ENCODE data around the gene ADORA1. TPM values are rescaled to one million over a fixed set of nuclear protein-coding genes. Genes with fewer than 3 reads are reported as not detected.

ADORA1 gene
- total and polyA plus RNA-seq, 2 donors (not counting 1 experiment from before 2014, with no cell fraction given), result not detected

DNA sequence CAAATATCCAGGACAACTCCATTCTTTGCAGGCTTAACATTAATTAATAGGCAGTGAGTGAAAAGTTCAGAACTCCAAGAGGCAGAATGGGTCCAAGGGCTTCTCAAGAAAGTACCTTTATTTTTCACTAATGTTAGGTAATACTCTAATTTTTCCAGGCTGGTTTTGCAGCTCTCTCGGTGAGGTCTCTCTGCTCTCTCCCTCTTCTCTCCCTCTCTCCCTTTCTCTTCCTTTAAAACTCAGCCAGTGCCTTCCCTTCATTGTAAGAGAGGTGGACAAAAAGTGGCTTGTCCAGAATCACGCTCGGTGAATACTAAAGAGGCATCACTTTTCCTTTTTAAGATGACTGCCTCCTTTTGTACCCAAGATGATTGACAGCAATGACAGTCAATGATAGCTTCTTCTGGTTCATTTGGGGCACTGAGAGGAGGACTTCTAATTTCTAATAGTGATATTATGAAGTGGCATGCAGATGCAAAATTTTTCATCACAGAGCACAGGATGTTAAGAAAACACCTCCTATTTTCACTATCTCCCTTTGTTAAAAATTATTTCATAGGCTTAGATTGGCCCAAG lies 60.3 kb downstream of the ADORA1 start:
- no peak for ATAC-seq (ENCODE audit: low read depth)
- CTCF ChIA-PET, result no interaction called here
- no peak overlapping the region for H2AFZ ChIP-seq (ENCODE audit: insufficient read depth, low read depth, low read length, poor library complexity, severe bottlenecking)

DNA sequence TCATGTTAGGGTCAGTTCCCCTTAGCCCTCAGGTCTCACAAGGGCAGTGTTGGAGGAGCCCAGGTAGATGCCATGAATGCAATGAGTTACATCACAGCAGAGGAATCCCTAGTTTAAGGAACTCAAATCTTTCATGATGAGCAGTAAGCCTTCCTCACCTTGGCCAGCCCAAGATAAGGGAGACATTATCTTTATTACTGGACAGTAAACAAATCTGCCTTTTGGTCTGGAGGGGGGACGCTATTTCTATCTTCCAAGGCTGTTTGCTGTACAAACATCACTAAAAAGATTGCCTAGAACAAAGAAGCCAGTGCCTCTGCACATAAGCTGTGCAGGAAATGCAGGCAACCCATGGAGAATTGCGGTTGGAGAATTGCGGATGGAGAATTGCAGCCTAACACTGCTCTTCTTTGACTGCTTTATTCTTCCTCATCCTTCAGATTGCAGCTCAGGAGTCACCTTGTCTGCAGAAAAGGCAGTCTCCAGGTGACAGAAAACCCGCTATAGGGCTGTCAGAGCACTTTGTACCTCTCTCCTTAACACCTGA lies 61.2 kb downstream of the ADORA1 start:
- DNase-seq (no peak), ATAC-seq (ENCODE audit: low read depth) (no peak)
- H3K27me3 ChIP-seq (replicated peaks in 1 of 4; ENCODE audit: control extremely low read depth in 1 of 4, control insufficient read depth in 3 of 4, insufficient read depth in 4 of 4, low read length in 3 of 4), result peaks cover 0 to 2% (median 0%) of the 10 kb centered on the region in 4 experiments
- intact Hi-C loops (cut with micrococcal nuclease), result no loop called here
- no peak overlapping the region for H3K4me2 ChIP-seq (replicated peaks; ENCODE audit: low read depth, low read length, poor library complexity, severe bottlenecking)
- 88% methylated on average over 2 of the region's 4 CpGs for WGBS (ENCODE audit: insufficient coverage)
- TF ChIP-seq EZH2 (IDR thresholded peaks at IDR 0.05; ENCODE audit: borderline replicate concordance, insufficient read depth, low read depth, low read length, poor library complexity, severe bottlenecking), result no peak
- TF ChIP-seq, protein P1, sequence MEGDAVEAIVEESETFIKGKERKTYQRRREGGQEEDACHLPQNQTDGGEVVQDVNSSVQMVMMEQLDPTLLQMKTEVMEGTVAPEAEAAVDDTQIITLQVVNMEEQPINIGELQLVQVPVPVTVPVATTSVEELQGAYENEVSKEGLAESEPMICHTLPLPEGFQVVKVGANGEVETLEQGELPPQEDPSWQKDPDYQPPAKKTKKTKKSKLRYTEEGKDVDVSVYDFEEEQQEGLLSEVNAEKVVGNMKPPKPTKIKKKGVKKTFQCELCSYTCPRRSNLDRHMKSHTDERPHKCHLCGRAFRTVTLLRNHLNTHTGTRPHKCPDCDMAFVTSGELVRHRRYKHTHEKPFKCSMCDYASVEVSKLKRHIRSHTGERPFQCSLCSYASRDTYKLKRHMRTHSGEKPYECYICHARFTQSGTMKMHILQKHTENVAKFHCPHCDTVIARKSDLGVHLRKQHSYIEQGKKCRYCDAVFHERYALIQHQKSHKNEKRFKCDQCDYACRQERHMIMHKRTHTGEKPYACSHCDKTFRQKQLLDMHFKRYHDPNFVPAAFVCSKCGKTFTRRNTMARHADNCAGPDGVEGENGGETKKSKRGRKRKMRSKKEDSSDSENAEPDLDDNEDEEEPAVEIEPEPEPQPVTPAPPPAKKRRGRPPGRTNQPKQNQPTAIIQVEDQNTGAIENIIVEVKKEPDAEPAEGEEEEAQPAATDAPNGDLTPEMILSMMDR (IDR thresholded peaks at IDR 0.05), result no peak
- CTCF ChIA-PET, result no interaction called here
- H3K79me2 ChIP-seq (ENCODE audit: control insufficient read depth, insufficient read depth, low read length), result no peaks in the 10 kb centered on the region
- no peak overlapping the region for H3K9ac ChIP-seq (ENCODE audit: low read length)
- H3K9me3 ChIP-seq (ENCODE audit: control extremely low read depth in 1 of 3, control insufficient read depth in 2 of 3, insufficient read depth in 1 of 3, low read length in 2 of 3), result peaks cover 0 to 3% (median 0%) of the 10 kb centered on the region in 3 donors
- H3K4me1 ChIP-seq (ENCODE audit: control insufficient read depth in 2 of 2, insufficient read depth in 2 of 2, low read length in 2 of 2), result no peaks in the 10 kb centered on the region
- Mint-ChIP-seq H3K4me1 (no peaks in the 10 kb centered on the region), H3K4me3 (no peak overlapping the region), H3K27me3 (peaks cover 25% of the 10 kb centered on the region), H3K27ac (no peak overlapping the region), H3K9me3 (ENCODE audit: insufficient read depth) (no peaks in the 10 kb centered on the region)
- no peaks in the 10 kb centered on the region for H4K20me1 ChIP-seq (ENCODE audit: control insufficient read depth, insufficient read depth, low read length, poor library complexity, severe bottlenecking)
- H3K27ac ChIP-seq (ENCODE audit: low read length in 2 of 2), result no peak overlapping the region
- H2AFZ ChIP-seq (ENCODE audit: insufficient read depth, low read depth, low read length, poor library complexity, severe bottlenecking), result no peak overlapping the region
- H3K4me3 ChIP-seq (ENCODE audit: control extremely low read depth in 1 of 5, extremely low read depth in 1 of 5, insufficient read depth in 1 of 5, low read depth in 2 of 5, low read length in 4 of 5), result no peak overlapping the region
- POLR2A ChIA-PET, result no interaction called here
- H3K36me3 ChIP-seq (replicated peaks in 1 of 2; ENCODE audit: control extremely low read depth in 1 of 2, control insufficient read depth in 1 of 2, extremely low read depth in 1 of 2, insufficient read depth in 2 of 2, low read length in 1 of 2), result no peaks in the 10 kb centered on the region

More for the DNA sequence above, 60.3 kb downstream of the ADORA1 start:
- Histone ChIP-seq H3K4me2 (replicated peaks; ENCODE audit: low read depth, low read length, poor library complexity, severe bottlenecking) (no peak overlapping the region), H3K4me1 (ENCODE audit: control insufficient read depth in 2 of 2, insufficient read depth in 2 of 2, low read length in 2 of 2) (no peaks in the 10 kb centered on the region), H3K9ac (ENCODE audit: low read length) (no peak overlapping the region), H3K4me3 (ENCODE audit: control extremely low read depth in 1 of 5, extremely low read depth in 1 of 5, insufficient read depth in 1 of 5, low read depth in 2 of 5, low read length in 4 of 5) (no peak overlapping the region), H3K36me3 (replicated peaks in 1 of 2; ENCODE audit: control extremely low read depth in 1 of 2, control insufficient read depth in 1 of 2, extremely low read depth in 1 of 2, insufficient read depth in 2 of 2, low read length in 1 of 2) (no peaks in the 10 kb centered on the region), H3K27me3 (replicated peaks in 1 of 4; ENCODE audit: control extremely low read depth in 1 of 4, control insufficient read depth in 3 of 4, insufficient read depth in 4 of 4, low read length in 3 of 4) (peaks cover 0 to 2% (median 0%) of the 10 kb centered on the region in 4 experiments), H3K9me3 (ENCODE audit: control extremely low read depth in 1 of 3, control insufficient read depth in 2 of 3, insufficient read depth in 1 of 3, low read length in 2 of 3) (no peaks in the 10 kb centered on the region), H3K27ac (ENCODE audit: low read length in 2 of 2) (no peak overlapping the region), H4K20me1 (ENCODE audit: control insufficient read depth, insufficient read depth, low read length, poor library complexity, severe bottlenecking) (no peaks in the 10 kb centered on the region), H3K79me2 (ENCODE audit: control insufficient read depth, insufficient read depth, low read length) (no peaks in the 10 kb centered on the region)
- POLR2A ChIA-PET, result no interaction called here
- no peaks in the 10 kb centered on the region for H3K9me3 Mint-ChIP-seq (ENCODE audit: insufficient read depth)
- H3K4me3 Mint-ChIP-seq, result no peak overlapping the region
- no peak overlapping the region for H3K27ac Mint-ChIP-seq
- H3K27me3 Mint-ChIP-seq, result peaks cover 25% of the 10 kb centered on the region
- DNase-seq, result no peak
- no peak for TF ChIP-seq EZH2 (IDR thresholded peaks at IDR 0.05; ENCODE audit: borderline replicate concordance, insufficient read depth, low read depth, low read length, poor library complexity, severe bottlenecking)
- TF ChIP-seq, protein P1 (IDR thresholded peaks at IDR 0.05), result no peak
- no peaks in the 10 kb centered on the region for H3K4me1 Mint-ChIP-seq
- WGBS (ENCODE audit: insufficient coverage), result no CpG with 5 or more reads among the region's 3 CpGs
- intact Hi-C loops (cut with micrococcal nuclease), result no loop called here

Measured in B cell (primary cell).